ENCODE measurements around the gene SMAD3. TPM values are rescaled to one million over a fixed set of nuclear protein-coding genes. Genes with fewer than 3 reads are reported as not detected.

Gene SMAD3
- total and polyA plus RNA-seq, 10 of the 15 experiments (the other 5 are each of a cell fraction or from before 2014, with no cell fraction given) = 5.6 to 43.2 (median 16.0) TPM

- TF ChIP-seq ZNF687 (IDR thresholded peaks at IDR 0.05) (no peak), SIX5 (IDR thresholded peaks at IDR 0.05; ENCODE audit: low read depth, low read length, severe bottlenecking) (no peak), SIN3A (IDR thresholded peaks at IDR 0.05; ENCODE audit: low read depth, low read length) (no peak), TCF12 (IDR thresholded peaks at IDR 0.05; ENCODE audit: low read depth, low read length) (no peak), BCL11A (IDR thresholded peaks at IDR 0.05; ENCODE audit: low read depth, low read length) (no peak), MLLT1 (IDR thresholded peaks at IDR 0.05) (no peak), STAT3 (IDR thresholded peaks at IDR 0.05; ENCODE audit: low read depth, low read length) (no peak), POLR2AphosphoS5 (IDR thresholded peaks at IDR 0.05; ENCODE audit: low read length) (no peak), GATAD2B (conservative IDR thresholded peaks at IDR 0.05; ENCODE audit: low read depth) (no peak), DPF2 (IDR thresholded peaks at IDR 0.05) (no peak), EGR1 (IDR thresholded peaks at IDR 0.05; ENCODE audit: borderline replicate concordance in 1 of 2, low read depth in 2 of 2, low read length in 2 of 2) (no peak)
Observed at GRCh38 chr15:67190813-67191212, 125.4 kb downstream of the SMAD3 start (continued).
